Calu3 (cell line): ENCODE data around the gene MAS1L. TPM values are rescaled to one million over a fixed set of nuclear protein-coding genes. Genes with fewer than 3 reads are reported as not detected.

Source experiments
- BruUV-seq: library from RNA; stranded (reverse); fragments of 400-500 nt; replicated peaks from 2 replicates; lab custom pipeline; 2021; lab: Mats Ljungman, UMichigan
- CTCF ChIA-PET: fragments of 300-600 bp; sonication (Branson Sonifier 250); formaldehyde crosslinking; loops from one replicate; lab custom pipeline; 2022; ENCODE audit warnings: antibody characterized with exemption; lab: Charles Lee
- DNase-seq: peaks from one replicate; pipeline ENCODE4 v3.0.0; 2022
- H3K27ac Mint-ChIP-seq: one replicate; pipeline ENCODE4 v1.8.0; 2022; ENCODE audit warnings: mixed read lengths; ENCODE audit not compliant: unreplicated experiment
- H3K27me3 Mint-ChIP-seq: one replicate; pipeline ENCODE4 v1.8.0; 2022; ENCODE audit warnings: mixed read lengths; ENCODE audit not compliant: unreplicated experiment
- H3K36me3 Mint-ChIP-seq: one replicate; pipeline ENCODE4 v1.8.0; 2022; ENCODE audit warnings: mild to moderate bottlenecking, moderate library complexity, mixed read lengths; ENCODE audit not compliant: insufficient read depth, unreplicated experiment
- H3K4me1 Mint-ChIP-seq: one replicate; pipeline ENCODE4 v1.8.0; 2022; ENCODE audit warnings: mild to moderate bottlenecking, low read depth, mixed read lengths; ENCODE audit not compliant: unreplicated experiment
- H3K4me3 Mint-ChIP-seq: one replicate; pipeline ENCODE4 v1.8.0; 2022; ENCODE audit warnings: mild to moderate bottlenecking, low read depth, moderate library complexity, mixed read lengths; ENCODE audit not compliant: unreplicated experiment
- H3K9me3 Mint-ChIP-seq: one replicate; pipeline ENCODE4 v1.8.0; 2022; ENCODE audit warnings: low read depth, mixed read lengths; ENCODE audit not compliant: unreplicated experiment
- intact Hi-C: fragments of 100-400 bp; cut with micrococcal nuclease; formaldehyde crosslinking; loops from one replicate; pipeline ENCODE4 v1.10.0; 2022; ENCODE audit not compliant: unreplicated experiment
- total RNA-seq: library from RNA; stranded (reverse); gene quantifications from 2 replicates; pipeline ENCODE4 v1.2.3, GENCODE V29; 2022
- TF ChIP-seq, protein P1 (sequence below): fragments of 200-600 bp; IDR thresholded peaks from one replicate; pipeline ENCODE4 v1.8.0; 2022; ENCODE audit warnings: antibody characterized with exemption; ENCODE audit not compliant: unreplicated experiment

MAS1L gene
- total RNA-seq, 1 experiment from 2014 or later = not detected

- TF ChIP-seq, protein P1, sequence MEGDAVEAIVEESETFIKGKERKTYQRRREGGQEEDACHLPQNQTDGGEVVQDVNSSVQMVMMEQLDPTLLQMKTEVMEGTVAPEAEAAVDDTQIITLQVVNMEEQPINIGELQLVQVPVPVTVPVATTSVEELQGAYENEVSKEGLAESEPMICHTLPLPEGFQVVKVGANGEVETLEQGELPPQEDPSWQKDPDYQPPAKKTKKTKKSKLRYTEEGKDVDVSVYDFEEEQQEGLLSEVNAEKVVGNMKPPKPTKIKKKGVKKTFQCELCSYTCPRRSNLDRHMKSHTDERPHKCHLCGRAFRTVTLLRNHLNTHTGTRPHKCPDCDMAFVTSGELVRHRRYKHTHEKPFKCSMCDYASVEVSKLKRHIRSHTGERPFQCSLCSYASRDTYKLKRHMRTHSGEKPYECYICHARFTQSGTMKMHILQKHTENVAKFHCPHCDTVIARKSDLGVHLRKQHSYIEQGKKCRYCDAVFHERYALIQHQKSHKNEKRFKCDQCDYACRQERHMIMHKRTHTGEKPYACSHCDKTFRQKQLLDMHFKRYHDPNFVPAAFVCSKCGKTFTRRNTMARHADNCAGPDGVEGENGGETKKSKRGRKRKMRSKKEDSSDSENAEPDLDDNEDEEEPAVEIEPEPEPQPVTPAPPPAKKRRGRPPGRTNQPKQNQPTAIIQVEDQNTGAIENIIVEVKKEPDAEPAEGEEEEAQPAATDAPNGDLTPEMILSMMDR = no peak
- intact Hi-C loops = loop anchor here (5.0 kb wide), 1 partner anchor 60 kb away; no protein-coding TSS in a partner anchor
- no TSS peak for BruUV-seq
- H3K27ac Mint-ChIP-seq = no peak overlapping the region
- no peak overlapping the region for H3K4me3 Mint-ChIP-seq
- peaks cover 38% of the 10 kb centered on the region for H3K4me1 Mint-ChIP-seq
- DNase-seq = no peak
- CTCF ChIA-PET = no interaction called here
- no peaks in the 10 kb centered on the region for H3K27me3 Mint-ChIP-seq
- peaks cover 2% of the 10 kb centered on the region for H3K9me3 Mint-ChIP-seq
- H3K36me3 Mint-ChIP-seq = peaks cover 5% of the 10 kb centered on the region
Observed at GRCh38 chr6:29522227-29522626, 34.5 kb upstream of the MAS1L start.

GRCh38 chr6:29521006-29521680, 33.4 kb upstream of the MAS1L start:
- peaks cover 5% of the 10 kb centered on the region for H3K36me3 Mint-ChIP-seq
- no peak overlapping the region for H3K27ac Mint-ChIP-seq
- TF ChIP-seq, protein P1 = no peak
- CTCF ChIA-PET = no interaction called here
- no peak overlapping the region for H3K4me3 Mint-ChIP-seq
- DNase-seq = no peak
- intact Hi-C loops = loop anchor here (5.0 kb wide), 1 partner anchor 59 kb away; no protein-coding TSS in a partner anchor
- H3K9me3 Mint-ChIP-seq = peaks cover 8% of the 10 kb centered on the region
- BruUV-seq = no TSS peak
- no peaks in the 10 kb centered on the region for H3K27me3 Mint-ChIP-seq
- peaks cover 42% of the 10 kb centered on the region for H3K4me1 Mint-ChIP-seq

DNA sequence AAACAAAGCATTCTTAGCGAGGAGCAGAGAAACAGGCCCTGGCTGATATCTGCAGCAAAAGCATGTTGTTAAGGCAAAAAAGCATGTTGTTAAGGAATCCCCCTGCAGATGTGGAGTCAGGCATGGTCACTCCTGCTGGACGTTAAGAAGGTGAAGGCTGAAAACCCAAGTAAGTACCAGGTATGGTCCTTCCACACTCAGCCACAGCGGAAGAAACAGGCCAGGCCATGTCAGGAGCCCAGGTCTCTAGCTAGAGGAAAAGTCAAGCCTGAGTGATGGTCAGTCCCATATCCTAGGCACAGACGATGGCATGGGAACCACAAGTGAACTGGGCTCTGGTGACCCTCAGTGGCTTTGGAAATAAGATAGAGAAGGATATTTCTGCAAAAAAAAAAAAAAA, 32.5 kb upstream of the MAS1L start:
- intact Hi-C loops = loop anchor here (5.0 kb wide), 1 partner anchor 58 kb away; no protein-coding TSS in a partner anchor
- no peak overlapping the region for H3K4me3 Mint-ChIP-seq
- no peak for DNase-seq
- peaks cover 43% of the 10 kb centered on the region for H3K4me1 Mint-ChIP-seq
- peaks cover 8% of the 10 kb centered on the region for H3K9me3 Mint-ChIP-seq
- TF ChIP-seq, protein P1 = no peak
- H3K36me3 Mint-ChIP-seq = peaks cover 5% of the 10 kb centered on the region
- no peak overlapping the region for H3K27ac Mint-ChIP-seq
- no peaks in the 10 kb centered on the region for H3K27me3 Mint-ChIP-seq
- CTCF ChIA-PET = interaction anchor here (0.6 kb wide), 1 partner anchor 798 kb away, joined by 3 read pairs; no protein-coding TSS in a partner anchor
- BruUV-seq = no TSS peak

GRCh38 chr6:29519291-29520010, 31.7 kb upstream of the MAS1L start:
- Mint-ChIP-seq H3K27me3 (no peaks in the 10 kb centered on the region), H3K27ac (no peak overlapping the region), H3K4me1 (peaks cover 35% of the 10 kb centered on the region), H3K36me3 (peaks cover 5% of the 10 kb centered on the region), H3K9me3 (peaks cover 10% of the 10 kb centered on the region), H3K4me3 (no peak overlapping the region)
- BruUV-seq = no TSS peak
- intact Hi-C loops = loop anchor here (5.0 to 10.0 kb wide), 2 partner anchors 57 to 105 kb away; partner anchors contain the start of gene OR12D1
- TF ChIP-seq, protein P1 = no peak
- CTCF ChIA-PET = interaction anchor here (0.6 kb wide), 1 partner anchor 797 kb away, joined by 3 read pairs; no protein-coding TSS in a partner anchor
- no peak for DNase-seq
